Measurements from ENCODE around the gene DACT1.
"Not testable (repeated sequence)": the region's sequence is repeated elsewhere in the genome, so short reads cannot be mapped to it uniquely, and the experiment has no call there.

Gene DACT1, protein sequence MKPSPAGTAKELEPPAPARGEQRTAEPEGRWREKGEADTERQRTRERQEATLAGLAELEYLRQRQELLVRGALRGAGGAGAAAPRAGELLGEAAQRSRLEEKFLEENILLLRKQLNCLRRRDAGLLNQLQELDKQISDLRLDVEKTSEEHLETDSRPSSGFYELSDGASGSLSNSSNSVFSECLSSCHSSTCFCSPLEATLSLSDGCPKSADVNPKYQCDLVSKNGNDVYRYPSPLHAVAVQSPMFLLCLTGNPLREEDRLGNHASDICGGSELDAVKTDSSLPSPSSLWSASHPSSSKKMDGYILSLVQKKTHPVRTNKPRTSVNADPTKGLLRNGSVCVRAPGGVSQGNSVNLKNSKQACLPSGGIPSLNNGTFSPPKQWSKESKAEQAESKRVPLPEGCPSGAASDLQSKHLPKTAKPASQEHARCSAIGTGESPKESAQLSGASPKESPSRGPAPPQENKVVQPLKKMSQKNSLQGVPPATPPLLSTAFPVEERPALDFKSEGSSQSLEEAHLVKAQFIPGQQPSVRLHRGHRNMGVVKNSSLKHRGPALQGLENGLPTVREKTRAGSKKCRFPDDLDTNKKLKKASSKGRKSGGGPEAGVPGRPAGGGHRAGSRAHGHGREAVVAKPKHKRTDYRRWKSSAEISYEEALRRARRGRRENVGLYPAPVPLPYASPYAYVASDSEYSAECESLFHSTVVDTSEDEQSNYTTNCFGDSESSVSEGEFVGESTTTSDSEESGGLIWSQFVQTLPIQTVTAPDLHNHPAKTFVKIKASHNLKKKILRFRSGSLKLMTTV

DNA sequence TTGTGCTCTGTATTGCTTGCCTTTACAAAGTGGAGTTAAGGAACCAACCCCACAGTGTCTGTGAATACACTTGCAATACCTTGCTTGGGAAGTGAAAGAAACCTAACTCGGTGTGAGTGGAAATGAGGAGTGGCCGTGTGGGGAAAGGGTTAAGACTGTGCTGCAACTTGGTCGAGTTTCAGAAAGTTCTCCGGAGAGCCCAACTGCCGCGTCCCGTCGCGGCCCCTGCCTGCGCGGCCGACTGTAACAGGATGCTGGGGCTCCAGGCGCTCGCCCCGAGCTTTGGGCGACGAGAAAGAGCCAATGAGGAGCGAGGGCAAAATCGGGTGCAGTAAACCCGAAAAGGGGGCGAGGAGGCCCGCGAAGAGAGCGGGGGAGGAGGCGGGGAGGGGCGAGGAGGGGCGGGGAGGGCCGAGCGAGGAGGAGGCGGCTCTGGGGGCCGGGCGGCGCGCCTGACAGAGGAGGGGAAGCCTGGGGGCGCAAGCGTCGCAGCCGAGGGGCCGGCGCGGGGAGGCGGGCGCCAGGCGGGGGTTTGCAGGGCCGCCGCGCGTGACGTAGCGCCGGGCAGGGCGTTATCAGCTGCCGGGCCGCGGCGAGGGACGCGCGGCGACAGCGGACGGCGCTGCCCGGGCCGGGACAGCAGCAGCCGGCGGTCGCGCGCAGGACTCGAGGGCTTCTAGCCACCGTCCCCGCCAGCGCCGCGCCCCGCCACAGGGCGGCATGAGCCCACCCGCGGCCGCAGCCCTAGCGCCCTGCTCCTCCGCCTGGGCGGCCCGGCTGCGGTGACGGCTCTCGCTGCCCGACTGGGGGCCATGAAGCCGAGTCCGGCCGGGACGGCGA is at the start of gene DACT1:
Gene DACT1, plus strand, starts transcription at position 572 of the 840 bp plus-strand sequence. Its CDS starts 241 bp downstream, at position 813.
- in situ Hi-C loops (cut with HindIII; ENCODE audit: low sequenced_read_pairs), result loop anchor here (10.0 kb wide), 1 partner anchor 387 kb away; no protein-coding TSS in a partner anchor

- in situ Hi-C loops (cut with HindIII; ENCODE audit: low sequenced_read_pairs), result not testable (repeated sequence)
Measured at GRCh38 chr14:58588321-58588720, 49.4 kb upstream of the DACT1 start.

DNA sequence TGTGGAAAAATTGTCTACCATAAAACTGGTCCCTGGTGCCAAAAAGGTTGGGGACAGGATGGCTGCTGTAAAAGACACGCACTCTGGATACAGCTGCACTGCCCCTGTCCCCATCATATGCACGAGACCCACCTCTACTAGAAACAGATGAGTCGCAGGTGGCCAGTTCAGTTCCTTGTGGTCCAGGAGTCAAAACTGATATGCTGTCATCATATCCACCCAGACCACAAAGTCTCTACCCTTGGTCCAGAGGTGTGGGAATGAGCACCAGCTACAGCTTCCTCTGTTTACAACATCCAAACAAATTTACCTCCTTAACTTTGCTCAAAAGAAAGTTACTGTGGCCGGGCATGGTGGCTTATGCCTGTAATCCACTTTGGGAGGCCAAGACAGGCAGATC is 43.8 kb upstream of the DACT1 start:
- in situ Hi-C loops (cut with HindIII; ENCODE audit: low sequenced_read_pairs), result no loop called here

DNA sequence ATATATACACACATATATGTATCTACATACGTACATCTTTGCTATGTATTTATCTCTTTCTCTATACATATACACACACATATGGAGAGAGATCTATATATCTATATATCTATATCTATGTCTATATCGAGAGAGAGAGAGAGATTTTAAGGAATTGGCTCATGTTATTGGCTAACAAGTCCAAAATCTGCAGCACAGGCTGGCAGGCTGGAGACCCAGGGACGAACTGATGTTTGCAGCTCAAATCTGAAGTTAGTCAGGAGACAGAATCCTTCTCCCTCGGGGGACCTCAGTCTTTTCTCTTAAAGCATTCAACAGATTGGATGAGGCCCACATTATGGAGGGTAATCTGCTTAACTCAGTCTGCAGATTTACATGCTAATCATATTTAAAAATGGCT is 40.7 kb upstream of the DACT1 start:
- in situ Hi-C loops (cut with HindIII; ENCODE audit: low sequenced_read_pairs), result no loop called here

DNA sequence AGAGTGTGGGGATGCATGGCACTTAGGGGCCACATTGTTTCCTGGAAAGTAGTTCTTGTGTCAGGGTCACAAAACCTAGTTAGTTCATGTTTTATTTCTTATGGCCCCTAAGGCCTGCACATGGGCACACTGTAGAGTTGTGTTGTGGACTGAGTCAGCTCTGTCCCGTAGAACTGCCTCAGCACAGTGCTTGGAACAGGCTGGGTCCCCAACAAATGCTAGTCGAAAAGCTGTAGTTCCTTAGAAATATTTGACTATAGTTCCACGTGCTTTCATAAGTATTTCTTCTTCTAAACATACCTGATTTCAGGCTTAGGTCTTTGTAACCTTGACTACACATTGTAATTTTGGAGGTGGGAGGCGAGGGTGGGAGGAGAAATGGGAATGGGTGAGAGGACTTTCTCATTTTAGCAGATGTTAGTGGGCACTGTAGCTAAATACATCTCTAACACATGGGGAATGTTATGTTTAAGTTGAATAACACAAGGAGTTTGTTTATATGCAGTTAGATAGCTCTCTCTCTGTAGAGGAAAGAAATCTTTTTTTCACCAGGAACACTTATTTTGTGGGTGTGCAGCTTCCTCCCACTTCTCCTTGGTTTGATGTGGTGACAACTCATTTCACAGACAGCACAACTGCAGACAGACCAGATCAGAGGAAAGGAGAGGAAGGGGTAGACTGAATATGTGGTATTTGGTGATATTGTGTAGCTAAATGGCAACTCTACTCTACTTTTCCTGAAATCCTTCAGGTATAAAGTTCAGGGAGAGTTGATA is 39.5 kb upstream of the DACT1 start:
- in situ Hi-C loops (cut with HindIII; ENCODE audit: low sequenced_read_pairs), result no loop called here

DNA sequence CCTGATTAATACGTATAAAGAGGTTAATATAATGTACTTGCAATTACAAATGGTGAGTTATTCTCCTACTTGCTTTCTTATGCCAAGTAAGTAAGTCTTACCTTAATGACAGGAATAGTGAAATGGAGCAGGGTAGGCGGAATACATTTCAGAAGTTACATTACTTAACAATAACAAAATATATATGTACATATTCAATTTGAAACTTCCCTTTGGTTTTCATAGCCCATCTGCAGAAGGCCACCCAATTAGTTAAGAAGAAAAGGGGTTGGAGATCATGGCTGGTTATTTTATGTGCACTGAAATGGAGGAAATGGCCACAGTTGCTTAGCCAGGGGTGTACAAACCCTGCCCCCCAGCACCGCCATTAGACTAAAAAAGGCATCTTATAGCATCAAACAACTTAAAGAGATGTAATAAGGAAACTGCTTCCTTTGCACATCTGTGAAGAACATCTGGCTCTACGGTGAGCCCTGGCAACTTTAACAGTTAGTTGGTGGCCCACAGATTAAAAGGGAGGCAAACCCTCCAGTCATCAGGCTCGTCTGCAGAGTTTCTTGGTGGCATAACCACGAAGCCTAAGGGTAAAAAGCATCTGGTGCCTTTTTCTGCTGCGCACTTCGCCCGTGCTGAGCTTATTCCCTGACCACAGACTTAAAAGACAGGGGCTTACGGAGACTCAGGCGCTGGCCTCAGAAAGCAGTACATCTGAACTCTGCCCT is 38.8 kb upstream of the DACT1 start:
- in situ Hi-C loops (cut with HindIII; ENCODE audit: low sequenced_read_pairs), result no loop called here

GRCh38 chr14:58599707-58600106 is 38.1 kb upstream of the DACT1 start:
- in situ Hi-C loops (cut with HindIII; ENCODE audit: low sequenced_read_pairs), result no loop called here

GRCh38 chr14:58605465-58605864 is 32.3 kb upstream of the DACT1 start:
- in situ Hi-C loops (cut with HindIII; ENCODE audit: low sequenced_read_pairs), result no loop called here

- in situ Hi-C loops (cut with HindIII; ENCODE audit: low sequenced_read_pairs), result no loop called here
Measured at GRCh38 chr14:58607131-58607951, 30.4 kb upstream of the DACT1 start.

DNA sequence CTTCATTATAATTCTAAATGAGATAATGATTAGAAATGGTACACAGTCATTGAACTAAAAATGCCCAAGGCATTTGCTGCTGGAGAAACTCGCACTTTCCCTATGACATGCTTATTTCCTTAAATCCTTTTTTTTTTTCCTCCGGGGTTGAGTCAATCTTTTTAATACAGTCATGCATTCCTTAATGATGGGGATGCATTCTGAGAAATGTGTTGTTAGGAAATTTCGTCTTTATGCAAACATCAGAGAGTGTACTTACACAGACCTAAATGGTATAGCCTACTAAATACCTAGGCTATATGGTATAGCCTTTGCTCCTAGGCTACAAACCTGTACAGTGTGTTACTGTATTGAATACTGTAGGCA is 29.8 kb upstream of the DACT1 start:
- in situ Hi-C loops (cut with HindIII; ENCODE audit: low sequenced_read_pairs), result no loop called here

DNA sequence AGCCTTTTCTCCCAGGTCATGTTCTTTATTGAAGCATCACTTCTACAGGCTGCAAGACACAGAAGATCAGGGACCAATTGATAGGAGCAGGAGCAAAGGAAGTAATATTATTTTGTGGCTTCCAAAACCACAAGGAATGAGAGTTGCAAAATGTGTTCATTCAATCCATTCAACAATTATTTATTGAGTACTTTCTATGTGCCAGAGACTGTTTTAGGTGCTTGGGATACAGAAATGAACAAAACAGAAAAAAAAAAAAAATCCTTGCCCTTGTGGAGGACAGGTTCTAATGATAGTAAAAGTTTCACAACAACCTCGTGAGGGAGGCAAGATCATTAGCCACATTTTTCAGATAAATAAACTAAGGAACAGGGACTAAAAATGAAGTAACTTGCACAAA is 20.1 kb upstream of the DACT1 start:
- in situ Hi-C loops (cut with HindIII; ENCODE audit: low sequenced_read_pairs), result no loop called here

- in situ Hi-C loops (cut with HindIII; ENCODE audit: low sequenced_read_pairs), result no loop called here
Measured at GRCh38 chr14:58620011-58620410, 17.8 kb upstream of the DACT1 start.

DNA sequence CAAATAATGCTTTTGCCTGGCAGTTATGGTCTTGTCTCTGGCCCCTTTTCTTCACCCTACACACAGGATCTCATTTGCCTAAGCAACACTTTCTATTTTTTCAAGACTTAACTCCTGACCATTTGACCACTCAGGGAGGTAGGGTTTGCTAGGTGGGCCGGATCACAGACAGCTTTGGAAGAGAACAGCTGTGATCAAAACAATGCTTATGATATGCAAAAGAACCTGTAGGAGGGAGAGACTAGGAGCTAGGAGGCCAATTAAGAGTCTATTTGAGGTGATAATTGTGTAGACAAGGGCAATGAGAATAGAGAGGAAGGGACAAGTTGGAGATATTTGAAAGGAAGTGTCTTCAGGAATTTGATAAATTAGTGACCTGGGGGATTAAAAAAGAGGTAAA is 12.3 kb upstream of the DACT1 start:
- in situ Hi-C loops (cut with HindIII; ENCODE audit: low sequenced_read_pairs), result no loop called here

GRCh38 chr14:58626431-58626831 is 11.3 kb upstream of the DACT1 start:
- in situ Hi-C loops (cut with HindIII; ENCODE audit: low sequenced_read_pairs), result no loop called here

GRCh38 chr14:58628406-58628805 is 9.4 kb upstream of the DACT1 start:
- in situ Hi-C loops (cut with HindIII; ENCODE audit: low sequenced_read_pairs), result no loop called here

DNA sequence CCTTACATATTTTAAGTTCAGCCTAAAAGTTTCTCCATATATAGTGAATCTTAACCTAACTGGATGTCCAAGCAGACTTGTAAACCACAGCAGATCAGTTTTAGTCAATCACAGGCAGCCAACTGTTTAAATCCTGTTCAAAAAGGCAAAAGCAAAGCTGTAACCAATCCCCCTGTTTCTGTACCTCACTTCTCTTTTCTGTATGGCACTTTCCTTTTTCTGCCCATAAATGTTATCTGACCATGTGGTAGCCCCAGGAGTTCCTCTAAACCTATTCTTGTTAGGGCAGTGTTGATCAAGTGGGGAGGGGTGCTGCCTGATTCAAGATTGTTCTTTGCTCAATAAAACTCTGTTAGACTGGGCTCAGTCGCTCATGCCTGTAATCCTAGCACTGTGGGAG is 8.5 kb upstream of the DACT1 start:
- in situ Hi-C loops (cut with HindIII; ENCODE audit: low sequenced_read_pairs), result no loop called here

DNA sequence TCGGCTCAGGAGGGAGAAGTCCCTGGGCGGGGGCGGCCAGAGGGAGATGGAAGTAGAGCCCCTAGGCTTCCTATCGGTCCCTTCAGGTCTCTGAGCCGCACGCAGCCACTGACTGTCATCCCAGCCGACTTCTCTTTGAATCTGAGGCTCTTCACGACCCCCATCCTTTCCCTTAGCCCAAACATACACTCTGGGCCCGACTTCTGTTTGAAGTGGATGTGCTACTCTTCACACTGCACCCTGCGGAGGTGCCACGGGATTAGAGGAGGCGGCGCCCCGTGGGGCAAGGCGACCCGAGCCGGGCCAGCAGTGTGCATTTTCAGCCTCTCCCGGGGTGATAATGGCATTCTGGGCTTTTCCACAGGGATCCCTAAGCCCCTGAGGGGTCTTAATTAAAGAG is 6.0 kb upstream of the DACT1 start:
- in situ Hi-C loops (cut with HindIII; ENCODE audit: low sequenced_read_pairs), result loop anchor here (10.0 kb wide), 1 partner anchor 393 kb away; no protein-coding TSS in a partner anchor

DNA sequence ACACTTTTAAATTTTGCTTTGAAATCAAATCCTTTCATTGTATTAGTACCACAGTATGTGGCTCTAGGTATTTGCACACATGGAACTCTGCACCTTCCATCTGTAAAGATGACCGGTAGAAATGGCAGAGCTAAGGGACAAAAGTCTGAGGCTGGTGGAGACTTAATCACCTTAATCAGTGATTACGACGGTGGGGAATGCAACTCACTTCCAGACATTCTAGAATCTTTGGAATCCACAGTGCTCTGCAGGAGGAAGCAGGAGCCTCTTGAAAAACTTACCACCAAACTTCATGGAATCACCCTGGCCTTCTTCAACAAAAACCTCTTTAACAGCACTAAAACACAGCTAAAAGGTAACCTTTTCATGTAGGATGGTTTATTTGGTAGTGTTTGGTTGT is 3.9 kb upstream of the DACT1 start:
- in situ Hi-C loops (cut with HindIII; ENCODE audit: low sequenced_read_pairs), result loop anchor here (10.0 kb wide), 1 partner anchor 391 kb away; no protein-coding TSS in a partner anchor
